GM18909 (cell line): Measurements from ENCODE around the gene DNAJC3.
"Not testable (repeated sequence)": the region's sequence is repeated elsewhere in the genome, so short reads cannot be mapped to it uniquely, and the experiment has no call there.

Experiments used
- ATAC-seq: cut with Tn5 transposase; IDR thresholded peaks from one replicate; pipeline ENCODE4 v1.9.1; 2021; ENCODE audit warnings: mild to moderate bottlenecking; ENCODE audit not compliant: unreplicated experiment, poor library complexity

Gene DNAJC3

DNA sequence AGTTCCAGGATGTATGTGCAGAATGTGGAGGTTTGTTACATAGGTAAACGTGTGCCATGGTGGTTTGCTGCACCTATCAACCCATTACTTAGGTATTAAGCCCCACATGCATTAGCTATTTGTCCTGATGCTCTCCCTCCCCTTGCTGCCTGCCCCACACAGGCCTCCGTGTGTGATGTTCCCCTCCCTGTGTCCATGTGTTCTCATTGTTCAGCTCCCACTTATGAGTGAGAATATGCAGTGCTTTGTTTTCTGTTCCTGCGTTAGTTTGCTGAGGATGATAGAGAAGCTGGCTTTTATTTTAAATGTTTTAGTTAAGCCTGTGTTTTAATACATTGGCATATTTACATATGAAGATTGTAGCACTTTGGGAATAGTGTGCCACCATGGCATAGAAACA is 85.7 kb downstream of the DNAJC3 start:
- ATAC-seq = not testable (repeated sequence)

- ATAC-seq = no peak
Observed at GRCh38 chr13:95763601-95764000, 86.7 kb downstream of the DNAJC3 start.

DNA sequence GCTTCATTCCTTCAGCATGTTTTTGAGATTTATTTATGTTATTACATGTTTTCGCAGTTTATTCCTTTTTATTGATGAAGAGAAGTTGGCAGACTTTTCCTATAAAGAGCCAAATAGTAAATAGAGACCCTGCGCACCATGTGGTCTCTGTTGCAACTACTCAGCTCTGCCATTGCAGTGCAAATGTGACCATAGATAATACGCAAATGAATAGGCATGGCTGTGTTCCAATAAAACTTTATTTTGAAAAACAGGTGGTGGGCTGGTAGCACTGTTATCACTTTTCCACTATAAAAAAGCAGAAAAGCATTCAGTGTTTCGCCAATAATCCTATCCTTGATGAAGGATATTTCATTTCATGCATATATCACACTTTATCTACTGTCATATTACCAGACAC is 95.0 kb downstream of the DNAJC3 start:
- ATAC-seq = no peak

DNA sequence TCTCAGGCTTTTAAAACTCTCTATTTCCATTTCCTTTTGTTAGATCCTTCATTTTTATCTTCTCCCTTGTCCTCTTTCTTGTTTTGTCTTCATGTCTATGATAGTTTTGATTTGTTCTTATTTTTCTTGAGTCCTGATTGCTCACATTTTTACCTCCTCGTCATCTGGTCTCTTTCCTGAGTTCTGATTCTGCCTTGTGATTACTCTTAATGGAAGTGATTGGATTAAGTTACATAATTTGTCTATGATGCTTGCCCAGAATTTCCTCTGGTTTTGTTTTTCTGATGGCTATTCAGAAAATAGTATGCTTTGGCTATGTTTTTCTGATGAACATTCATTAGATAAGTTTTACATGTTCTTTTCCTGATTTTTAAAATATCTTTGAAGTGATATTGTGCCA is 102.6 kb downstream of the DNAJC3 start:
- no peak for ATAC-seq

DNA sequence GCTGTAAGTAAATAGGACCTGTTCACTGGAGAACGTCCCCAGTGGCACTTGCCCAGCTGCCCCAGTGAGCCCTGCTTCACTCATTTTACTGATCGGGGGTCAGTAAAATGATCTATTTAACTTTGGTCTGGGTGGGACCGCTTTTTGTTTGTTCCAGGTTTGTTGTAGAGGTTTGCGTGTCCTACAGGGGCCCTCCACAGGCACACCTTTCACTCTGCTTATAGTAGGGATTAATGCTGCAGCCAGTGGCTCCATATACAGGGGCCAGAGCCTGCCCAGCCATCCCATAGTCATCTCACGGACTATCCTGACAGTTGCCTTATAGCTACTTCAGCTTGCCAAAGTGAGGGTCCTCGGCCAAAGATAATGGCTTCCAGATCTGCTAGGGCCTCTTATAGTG is 104.1 kb downstream of the DNAJC3 start:
- ATAC-seq = no peak

- ATAC-seq = not testable (repeated sequence)
Observed at GRCh38 chr13:95781940-95782339, 105.0 kb downstream of the DNAJC3 start.

DNA sequence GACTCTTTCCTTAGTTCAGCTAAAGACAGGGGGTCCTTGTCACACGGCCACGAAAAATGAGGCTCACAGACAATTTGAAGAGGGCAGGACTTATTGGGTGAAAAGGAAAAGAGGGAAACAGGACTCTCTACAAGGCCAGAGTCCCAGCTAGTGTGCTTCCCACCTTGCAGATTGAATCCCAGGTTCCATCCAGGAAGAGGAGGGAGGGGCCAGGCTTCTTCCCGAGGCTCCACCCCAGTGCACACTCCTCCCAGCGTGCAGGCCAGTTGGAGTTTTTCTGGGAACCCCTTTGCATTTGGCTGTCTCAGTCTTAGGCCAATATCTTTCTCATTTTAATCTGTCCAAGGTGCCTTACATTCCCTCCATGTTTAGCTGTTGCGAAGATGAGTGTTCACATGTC is 106.8 kb downstream of the DNAJC3 start:
- ATAC-seq = no peak

GRCh38 chr13:95784161-95784899 is 107.4 kb downstream of the DNAJC3 start:
- no peak for ATAC-seq

GRCh38 chr13:95784900-95785290 is 108.0 kb downstream of the DNAJC3 start:
- ATAC-seq = no peak

DNA sequence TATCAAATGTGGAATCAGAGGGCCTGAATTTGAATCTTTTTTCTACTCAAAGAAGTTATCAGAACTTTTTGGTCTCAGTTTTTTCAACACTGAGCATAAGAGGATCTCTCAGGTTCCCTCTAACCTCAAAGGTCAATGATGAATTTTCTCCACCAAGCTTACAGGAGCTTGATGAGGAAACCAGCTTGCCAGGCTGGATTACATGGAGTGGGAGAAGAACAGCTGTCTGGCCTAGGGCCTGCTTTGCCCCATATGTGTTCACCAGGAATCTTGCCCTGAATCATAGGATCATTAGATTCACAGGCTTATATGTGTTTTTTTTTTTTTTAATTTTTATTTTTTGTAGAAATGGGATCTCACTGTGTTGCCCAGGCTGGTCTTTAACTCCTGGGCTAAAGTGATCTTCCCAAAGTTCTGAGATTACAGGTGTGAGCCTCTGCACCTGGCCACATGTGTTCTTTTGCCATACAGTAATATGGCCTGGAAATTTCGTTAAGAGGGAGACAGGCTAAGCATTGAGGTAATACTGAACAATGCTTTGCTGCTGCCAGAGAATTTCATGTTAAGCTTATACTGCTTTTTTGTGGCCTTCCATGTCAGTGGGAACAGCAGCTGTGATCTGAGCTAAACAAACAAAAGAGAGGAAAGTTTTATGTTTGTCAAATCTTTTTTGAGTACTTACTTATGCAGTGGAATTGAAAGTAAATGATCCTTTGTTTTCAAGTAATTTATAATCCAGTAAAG is 110.6 kb downstream of the DNAJC3 start:
- no peak for ATAC-seq

GRCh38 chr13:95788100-95788463 is 111.1 kb downstream of the DNAJC3 start:
- ATAC-seq = no peak

DNA sequence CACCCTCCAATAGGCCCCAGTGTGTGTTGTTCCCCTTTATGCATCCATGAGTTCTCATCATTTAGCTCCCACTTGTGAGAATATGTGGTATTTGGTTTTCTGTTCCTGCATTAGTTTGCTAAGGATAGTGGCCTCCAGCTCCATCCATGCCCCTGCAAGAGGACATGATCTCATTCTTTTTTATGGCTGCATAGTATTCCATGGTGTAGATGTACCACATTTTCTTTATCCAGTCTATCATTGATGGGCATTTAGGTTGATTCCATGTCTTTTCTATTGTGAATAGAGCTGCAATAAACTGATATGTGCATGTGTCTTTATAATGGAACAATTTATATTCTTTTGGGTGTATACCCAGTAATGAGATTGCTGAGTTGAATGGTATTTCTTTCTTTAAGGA is 112.4 kb downstream of the DNAJC3 start:
- ATAC-seq = not testable (repeated sequence)

- no peak for ATAC-seq
Observed at GRCh38 chr13:95791084-95791722, 114.3 kb downstream of the DNAJC3 start.

DNA sequence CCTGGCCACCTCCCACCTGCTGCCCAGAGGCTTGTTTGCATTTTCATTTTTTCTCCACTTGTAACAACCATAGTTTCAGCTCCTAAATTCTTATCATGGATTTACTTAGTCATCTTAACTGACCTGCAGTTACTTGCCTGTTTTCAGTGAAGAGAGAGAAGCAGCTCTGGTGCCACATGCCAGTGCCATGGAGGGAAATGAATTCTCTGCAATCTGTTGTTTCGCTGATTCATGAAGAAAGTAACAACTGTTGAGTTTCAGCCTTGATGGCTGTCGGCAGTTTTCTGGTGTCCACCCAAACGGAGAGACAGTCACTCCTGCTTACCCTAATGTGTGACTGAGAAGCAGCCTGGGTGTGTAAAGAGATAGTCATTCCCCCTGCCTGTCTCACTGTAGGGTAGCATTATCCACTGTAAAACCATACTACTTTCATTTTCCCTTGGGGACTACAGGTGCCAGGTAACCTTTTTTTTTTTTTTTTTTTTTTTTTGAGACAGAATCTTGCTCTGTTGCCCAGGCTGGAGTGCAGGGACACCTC is 116.1 kb downstream of the DNAJC3 start:
- ATAC-seq = no peak

DNA sequence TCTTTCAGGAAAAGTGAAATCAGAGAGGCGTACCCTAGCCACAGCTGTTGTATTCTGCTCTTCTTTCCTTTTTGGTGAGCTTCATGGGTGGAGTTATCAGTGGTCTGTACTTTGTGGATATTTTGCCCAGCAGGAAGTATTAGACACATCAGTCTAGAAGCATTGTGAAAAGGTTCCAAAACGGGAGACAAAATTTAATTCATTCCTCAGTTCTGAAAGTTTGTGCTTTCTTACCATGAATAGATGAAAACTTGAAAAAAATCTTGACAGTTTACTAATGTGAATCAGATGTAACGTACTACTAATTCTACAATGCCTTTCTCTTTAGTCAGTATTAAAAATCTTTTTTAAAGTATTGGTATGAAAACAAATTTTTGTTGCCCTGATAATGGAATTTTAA is 116.8 kb downstream of the DNAJC3 start:
- ATAC-seq = no peak

- no peak for ATAC-seq
Observed at GRCh38 chr13:95797016-95797415, 120.1 kb downstream of the DNAJC3 start.

DNA sequence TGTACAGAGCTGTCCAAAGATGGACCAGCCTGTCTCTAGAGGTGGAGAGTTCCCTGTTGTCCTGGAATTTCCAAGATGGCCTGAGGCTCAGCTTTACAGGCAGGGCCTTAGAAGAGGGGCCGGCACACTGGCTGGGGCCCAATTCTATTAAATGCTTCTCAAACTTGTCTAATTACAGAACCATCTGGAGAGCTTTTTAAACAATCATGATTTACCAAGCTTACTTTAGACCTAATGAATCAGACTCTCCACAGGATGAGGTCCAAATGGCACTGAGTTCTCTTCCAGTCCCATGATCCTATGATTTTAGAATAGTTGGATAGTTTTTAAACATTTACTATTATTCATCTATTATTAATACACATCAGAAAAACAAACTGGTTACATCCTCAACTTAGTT is 123.5 kb downstream of the DNAJC3 start:
- ATAC-seq = no peak

GRCh38 chr13:95801825-95802224 is 124.9 kb downstream of the DNAJC3 start:
- ATAC-seq = no peak

GRCh38 chr13:95805921-95806320 is 129.0 kb downstream of the DNAJC3 start:
- no peak for ATAC-seq

GRCh38 chr13:95809429-95809828 is 132.5 kb downstream of the DNAJC3 start:
- no peak for ATAC-seq

DNA sequence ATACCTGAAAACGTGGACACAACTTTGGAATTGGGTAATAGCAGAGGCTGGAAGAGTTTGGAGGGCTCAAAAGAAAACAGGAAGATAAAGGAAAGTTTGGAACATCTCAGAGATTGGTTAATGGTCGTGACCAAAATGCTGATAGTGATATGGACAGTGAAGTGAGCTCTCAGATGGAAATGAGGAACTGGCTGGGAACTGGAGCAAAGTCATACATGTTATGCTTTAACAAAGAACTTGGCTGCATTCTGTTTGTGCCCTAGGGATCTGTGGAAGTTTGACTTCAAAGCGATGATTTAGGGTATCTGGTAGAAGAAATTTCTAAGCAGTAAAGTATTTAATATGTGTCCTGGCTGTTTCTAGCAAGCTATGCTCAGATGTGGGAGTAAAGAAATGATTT is 136.2 kb downstream of the DNAJC3 start:
- no peak for ATAC-seq
